ENCODE data around the gene CLDN19. TPM values are rescaled to one million over a fixed set of nuclear protein-coding genes. Genes with fewer than 3 reads are reported as not detected.
A peak's percentile ranks its signal among the peaks of the same experiment; 100 is the strongest.

CLDN19 gene
- total RNA-seq, 1 experiment from 2014 or later: not detected

- Mint-ChIP-seq H3K4me3 (ENCODE audit: unreplicated experiment) (no peak overlapping the region), H3K36me3 (ENCODE audit: insufficient read depth, unreplicated experiment) (peaks cover 37% of the 10 kb centered on the region), H3K27ac (ENCODE audit: low read depth, unreplicated experiment) (no peak overlapping the region), H3K9me3 (ENCODE audit: unreplicated experiment) (no peaks in the 10 kb centered on the region), H3K27me3 (ENCODE audit: insufficient read depth, unreplicated experiment) (no peaks in the 10 kb centered on the region), H3K4me1 (ENCODE audit: insufficient read depth, unreplicated experiment) (peaks cover 17% of the 10 kb centered on the region)
- POLR2A ChIA-PET: no interaction called here
- no peak for DNase-seq (ENCODE audit: unreplicated experiment)
- intact Hi-C loops (cut with micrococcal nuclease): no loop called here
- TF ChIP-seq CTCF (IDR thresholded peaks at IDR 0.05; ENCODE audit: unreplicated experiment): no peak
- CTCF ChIA-PET: interaction anchor here (0.5 to 2.4 kb wide), 4 partner anchors 9 to 207 kb away, joined by 3 to 13 read pairs (median 4); partner anchors contain the start of genes C1orf50 and P3H1
- no TSS peak for BruUV-seq (replicated peaks)
Observed at GRCh38 chr1:42748021-42748420, 8.0 kb upstream of the CLDN19 start.

DNA sequence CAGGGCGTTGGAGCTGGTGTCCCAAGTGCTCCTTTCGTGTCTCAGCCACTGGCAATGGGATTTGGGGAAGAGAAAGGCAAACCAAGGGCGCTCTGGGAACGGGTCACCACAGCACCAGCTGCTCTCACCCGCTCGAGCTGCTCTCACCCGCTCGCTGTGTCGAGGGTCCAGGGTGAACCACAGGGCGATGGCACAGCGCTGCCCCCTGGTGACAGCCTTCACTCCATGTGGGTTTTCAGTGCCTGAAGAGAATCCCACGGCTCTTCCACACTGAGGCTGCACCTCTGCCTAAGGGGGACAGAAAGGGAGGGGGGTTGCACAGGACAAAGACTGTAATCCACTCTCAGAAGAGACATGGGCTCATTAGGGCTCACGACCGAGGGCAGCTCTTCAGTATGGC, 7.1 kb upstream of the CLDN19 start:
- H3K4me3 Mint-ChIP-seq (ENCODE audit: unreplicated experiment): no peak overlapping the region
- DNase-seq (ENCODE audit: unreplicated experiment): peak; percentile 35
- no peaks in the 10 kb centered on the region for H3K9me3 Mint-ChIP-seq (ENCODE audit: unreplicated experiment)
- BruUV-seq (replicated peaks): no TSS peak
- intact Hi-C loops (cut with micrococcal nuclease): no loop called here
- no peaks in the 10 kb centered on the region for H3K27me3 Mint-ChIP-seq (ENCODE audit: insufficient read depth, unreplicated experiment)
- peak; percentile 58 for TF ChIP-seq CTCF (IDR thresholded peaks at IDR 0.05; ENCODE audit: unreplicated experiment)
- peaks cover 37% of the 10 kb centered on the region for H3K36me3 Mint-ChIP-seq (ENCODE audit: insufficient read depth, unreplicated experiment)
- no peak overlapping the region for H3K27ac Mint-ChIP-seq (ENCODE audit: low read depth, unreplicated experiment)
- CTCF ChIA-PET: interaction anchor here (0.6 to 2.4 kb wide), 8 partner anchors 10 to 205 kb away, joined by 3 to 13 read pairs (median 4); partner anchors contain the start of genes C1orf50 and P3H1
- peaks cover 18% of the 10 kb centered on the region for H3K4me1 Mint-ChIP-seq (ENCODE audit: insufficient read depth, unreplicated experiment)
- POLR2A ChIA-PET: no interaction called here

DNA sequence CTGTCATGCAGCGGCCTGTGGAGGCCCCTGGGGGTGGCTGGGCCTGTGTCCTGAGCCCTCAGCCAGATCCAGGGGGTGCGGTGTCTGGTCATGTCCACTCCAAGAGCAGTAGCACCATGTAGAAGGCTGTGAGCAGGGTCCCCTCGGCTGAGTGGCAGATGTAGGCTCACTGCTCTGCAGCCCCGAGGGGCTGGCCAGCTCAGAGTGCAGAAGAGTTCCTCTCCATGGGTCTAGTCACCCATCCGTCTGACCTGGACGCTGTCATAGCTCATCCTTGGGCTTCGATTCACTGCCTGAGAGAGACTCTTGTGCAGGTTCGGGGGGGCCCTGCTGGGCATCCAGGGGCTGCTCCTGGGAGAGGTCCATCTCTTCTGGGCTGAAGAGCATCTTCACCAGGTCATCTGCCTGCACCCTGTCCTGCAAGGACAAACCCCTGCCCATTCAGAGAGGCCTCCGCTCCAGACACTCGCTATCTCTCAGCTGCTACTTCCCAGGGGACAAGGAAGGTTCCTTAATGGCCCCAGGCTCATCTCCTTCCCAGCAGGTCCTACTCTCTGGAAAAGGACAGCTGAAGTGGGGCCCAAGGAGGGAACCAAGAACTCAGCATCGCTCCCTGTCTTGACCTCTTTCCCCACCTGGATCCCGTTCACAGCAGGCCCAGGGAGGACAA, 6.5 kb upstream of the CLDN19 start:
- DNase-seq (ENCODE audit: unreplicated experiment): no peak
- intact Hi-C loops (cut with micrococcal nuclease): no loop called here
- H3K36me3 Mint-ChIP-seq (ENCODE audit: insufficient read depth, unreplicated experiment): peaks cover 32% of the 10 kb centered on the region
- H3K4me3 Mint-ChIP-seq (ENCODE audit: unreplicated experiment): no peak overlapping the region
- POLR2A ChIA-PET: interaction anchor here (1.1 kb wide), 1 partner anchor 9 kb away, joined by 3 read pairs; no protein-coding TSS in a partner anchor
- no peak overlapping the region for H3K27ac Mint-ChIP-seq (ENCODE audit: low read depth, unreplicated experiment)
- peaks cover 18% of the 10 kb centered on the region for H3K4me1 Mint-ChIP-seq (ENCODE audit: insufficient read depth, unreplicated experiment)
- no peaks in the 10 kb centered on the region for H3K27me3 Mint-ChIP-seq (ENCODE audit: insufficient read depth, unreplicated experiment)
- BruUV-seq (replicated peaks): TSS peak; percentile 64
- CTCF ChIA-PET: interaction anchor here (0.5 to 2.4 kb wide), 11 partner anchors 11 to 204 kb away, joined by 3 to 13 read pairs (median 4); no protein-coding TSS in a partner anchor
- no peaks in the 10 kb centered on the region for H3K9me3 Mint-ChIP-seq (ENCODE audit: unreplicated experiment)
- no peak for TF ChIP-seq CTCF (IDR thresholded peaks at IDR 0.05; ENCODE audit: unreplicated experiment)

- no peak for TF ChIP-seq CTCF (IDR thresholded peaks at IDR 0.05; ENCODE audit: unreplicated experiment)
- Mint-ChIP-seq H3K9me3 (ENCODE audit: unreplicated experiment) (no peaks in the 10 kb centered on the region), H3K4me1 (ENCODE audit: insufficient read depth, unreplicated experiment) (peaks cover 18% of the 10 kb centered on the region), H3K27me3 (ENCODE audit: insufficient read depth, unreplicated experiment) (no peaks in the 10 kb centered on the region), H3K4me3 (ENCODE audit: unreplicated experiment) (no peak overlapping the region), H3K27ac (ENCODE audit: low read depth, unreplicated experiment) (no peak overlapping the region), H3K36me3 (ENCODE audit: insufficient read depth, unreplicated experiment) (peaks cover 28% of the 10 kb centered on the region)
- no TSS peak for BruUV-seq (replicated peaks)
- ChIA-PET CTCF (interaction anchor here (0.5 to 1.0 kb wide), 5 partner anchors 17 to 166 kb away, joined by 3 to 4 read pairs (median 3); no protein-coding TSS in a partner anchor), POLR2A (interaction anchor here (0.8 to 1.2 kb wide), 3 partner anchors 9 to 63 kb away, joined by 3 to 4 read pairs (median 3); partner anchors contain the start of genes C1orf50 and P3H1)
- DNase-seq (ENCODE audit: unreplicated experiment): no peak
- intact Hi-C loops (cut with micrococcal nuclease): no loop called here
Observed at GRCh38 chr1:42745851-42746250, 5.8 kb upstream of the CLDN19 start.

Measured in MCF 10A (cell line).